ENCODE results near the gene POLR2I. TPM values are rescaled to one million over a fixed set of nuclear protein-coding genes. Genes with fewer than 3 reads are reported as not detected.
A peak's percentile ranks its signal among the peaks of the same experiment; 100 is the strongest.

POLR2I gene
- total and polyA plus RNA-seq, 12 donors, result 38.0 to 127 (median 72.4) TPM

DNA sequence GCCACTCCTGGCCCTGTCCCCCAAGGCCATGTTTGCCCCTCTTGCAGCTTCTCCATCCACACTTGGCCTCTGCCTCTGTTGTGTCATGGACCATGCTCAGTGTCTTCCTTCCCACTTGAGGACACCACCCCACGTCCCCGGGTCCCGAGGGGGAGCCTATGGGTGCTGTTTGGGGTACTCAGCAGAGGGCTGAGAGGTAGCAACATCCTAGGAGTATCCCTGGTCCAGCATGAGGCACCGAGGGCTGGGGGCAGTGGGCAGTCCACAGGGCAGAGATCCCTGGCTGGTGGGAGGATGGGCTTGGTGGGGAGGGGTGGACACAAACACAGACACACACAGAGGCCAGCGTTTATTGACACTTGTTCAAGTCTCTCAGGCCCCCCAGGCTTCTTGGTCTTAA lies 35.9 kb upstream of the POLR2I start:
- no peaks in the 10 kb centered on the region for H3K27me3 ChIP-seq
- no peaks in the 10 kb centered on the region for H3K9me3 ChIP-seq (replicated peaks in 1 of 3)
- intact Hi-C loops (cut with DNase I), result no loop called here
- H3K4me3 ChIP-seq, result no peak overlapping the region
- WGBS, 4 donors, result 43 to 71% (median 64%) methylated on average over 1 to 5 of the region's 5 CpGs
- DNase-seq, result no peak
- TF ChIP-seq, protein P1, sequence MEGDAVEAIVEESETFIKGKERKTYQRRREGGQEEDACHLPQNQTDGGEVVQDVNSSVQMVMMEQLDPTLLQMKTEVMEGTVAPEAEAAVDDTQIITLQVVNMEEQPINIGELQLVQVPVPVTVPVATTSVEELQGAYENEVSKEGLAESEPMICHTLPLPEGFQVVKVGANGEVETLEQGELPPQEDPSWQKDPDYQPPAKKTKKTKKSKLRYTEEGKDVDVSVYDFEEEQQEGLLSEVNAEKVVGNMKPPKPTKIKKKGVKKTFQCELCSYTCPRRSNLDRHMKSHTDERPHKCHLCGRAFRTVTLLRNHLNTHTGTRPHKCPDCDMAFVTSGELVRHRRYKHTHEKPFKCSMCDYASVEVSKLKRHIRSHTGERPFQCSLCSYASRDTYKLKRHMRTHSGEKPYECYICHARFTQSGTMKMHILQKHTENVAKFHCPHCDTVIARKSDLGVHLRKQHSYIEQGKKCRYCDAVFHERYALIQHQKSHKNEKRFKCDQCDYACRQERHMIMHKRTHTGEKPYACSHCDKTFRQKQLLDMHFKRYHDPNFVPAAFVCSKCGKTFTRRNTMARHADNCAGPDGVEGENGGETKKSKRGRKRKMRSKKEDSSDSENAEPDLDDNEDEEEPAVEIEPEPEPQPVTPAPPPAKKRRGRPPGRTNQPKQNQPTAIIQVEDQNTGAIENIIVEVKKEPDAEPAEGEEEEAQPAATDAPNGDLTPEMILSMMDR (IDR thresholded peaks at IDR 0.05), result no peak
- no peak for TF ChIP-seq POLR2A (IDR thresholded peaks at IDR 0.05)
- peak overlapping the region in 4 of 5 donors; percentile 93 to 98 (median 94) for H3K27ac ChIP-seq
- H3K36me3 ChIP-seq (replicated peaks in 1 of 2), result peaks cover 0 to 52% of the 10 kb centered on the region in 2 donors
- peaks cover 6 to 13% of the 10 kb centered on the region in 2 donors for H3K4me1 ChIP-seq (replicated peaks in 1 of 2)

DNA sequence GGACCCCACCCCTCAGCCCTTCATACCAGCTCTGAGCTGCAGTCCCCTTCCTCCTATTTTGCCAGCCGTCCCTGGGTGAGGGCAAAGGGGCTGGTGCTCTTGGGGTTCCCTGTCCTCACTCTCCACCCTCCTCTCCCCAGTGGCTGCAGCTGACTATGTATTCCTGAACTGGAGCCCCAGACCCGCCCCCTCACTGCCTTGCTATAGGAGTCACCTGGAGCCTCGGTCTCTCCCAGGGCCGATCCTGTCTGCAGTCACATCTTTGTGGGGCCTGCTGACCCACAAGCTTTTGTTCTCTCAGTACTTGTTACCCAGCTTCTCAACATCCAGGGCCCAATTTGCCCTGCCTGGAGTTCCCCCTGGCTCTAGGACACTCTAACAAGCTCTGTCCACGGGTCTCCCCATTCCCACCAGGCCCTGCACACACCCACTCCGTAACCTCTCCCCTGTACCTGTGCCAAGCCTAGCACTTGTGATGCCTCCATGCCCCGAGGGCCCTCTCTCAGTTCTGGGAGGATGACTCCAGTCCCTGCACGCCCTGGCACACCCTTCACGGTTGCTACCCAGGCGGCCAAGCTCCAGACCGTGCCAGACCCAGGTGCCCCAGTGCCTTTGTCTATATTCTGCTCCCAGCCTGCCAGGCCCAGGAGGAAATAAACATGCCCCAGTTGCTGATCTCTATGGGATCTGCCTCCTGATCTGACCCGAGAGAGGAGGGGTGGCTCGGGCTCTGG lies 35.2 kb upstream of the POLR2I start:
- Histone ChIP-seq H3K27me3 (no peaks in the 10 kb centered on the region), H3K9me3 (replicated peaks in 1 of 3) (no peaks in the 10 kb centered on the region), H3K27ac (peak overlapping the region in 1 of 5 donors; percentile 98), H3K4me1 (replicated peaks in 1 of 2) (peaks cover 6 to 13% of the 10 kb centered on the region in 2 donors), H3K4me3 (no peak overlapping the region), H3K36me3 (replicated peaks in 1 of 2) (peaks cover 0 to 59% of the 10 kb centered on the region in 2 donors)
- 83 to 85% (median 84%) methylated on average over 11 to 13 of the region's 13 CpGs for WGBS, 4 donors
- TF ChIP-seq, protein P1 (IDR thresholded peaks at IDR 0.05), result no peak
- no peak for TF ChIP-seq POLR2A (IDR thresholded peaks at IDR 0.05)
- intact Hi-C loops (cut with DNase I), result no loop called here
- no peak for DNase-seq

DNA sequence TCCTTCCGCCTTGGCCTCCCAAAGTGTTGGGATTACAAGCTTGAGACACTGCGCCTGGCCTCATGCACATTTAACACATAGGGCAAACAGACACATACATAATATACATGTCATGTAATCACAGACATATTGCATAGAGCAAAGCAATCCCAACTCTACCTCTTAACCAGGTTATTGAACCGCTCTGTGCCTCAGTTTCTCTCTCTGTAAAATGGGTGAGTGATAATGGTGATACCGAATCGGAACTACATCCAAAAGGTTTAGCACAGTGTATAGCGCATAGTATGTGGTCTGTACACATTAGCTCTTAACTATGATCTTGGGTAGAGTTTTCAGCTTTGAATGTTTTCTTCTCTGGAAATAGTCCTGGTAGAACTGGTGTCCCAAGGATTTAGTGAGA lies 29.9 kb upstream of the POLR2I start:
- Histone ChIP-seq H3K4me1 (replicated peaks in 1 of 2) (peaks cover 8% of the 10 kb centered on the region in 2 donors), H3K9me3 (replicated peaks in 1 of 3) (no peaks in the 10 kb centered on the region), H3K27me3 (no peaks in the 10 kb centered on the region), H3K27ac (no peak overlapping the region), H3K4me3 (no peak overlapping the region), H3K36me3 (replicated peaks in 1 of 2) (peaks cover 0 to 79% of the 10 kb centered on the region in 2 donors)
- no peak for DNase-seq
- WGBS, 4 donors, result 95 to 97% (median 97%) methylated on average over 6 of the region's 6 CpGs
- TF ChIP-seq, protein P1 (IDR thresholded peaks at IDR 0.05), result no peak
- TF ChIP-seq POLR2A (IDR thresholded peaks at IDR 0.05), result no peak
- intact Hi-C loops (cut with DNase I), result no loop called here

DNA sequence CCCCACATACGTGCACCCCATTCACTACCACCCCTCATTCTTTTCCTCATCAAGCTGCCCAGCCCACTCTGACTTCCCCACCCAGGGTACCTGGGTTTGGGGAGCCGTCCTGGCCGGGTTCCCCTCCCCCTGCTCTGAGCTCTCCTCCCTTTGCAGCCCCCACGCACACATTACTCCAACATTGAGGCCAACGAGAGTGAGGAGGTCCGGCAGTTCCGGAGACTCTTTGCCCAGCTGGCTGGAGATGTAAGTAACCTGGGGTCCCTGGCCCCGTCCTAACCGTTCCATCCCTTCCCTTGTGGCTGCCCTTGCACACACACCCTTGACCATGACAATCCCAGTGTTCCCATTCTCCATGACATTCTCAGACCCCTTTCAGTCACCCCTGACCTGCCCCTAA lies 27.8 kb upstream of the POLR2I start:
- TF ChIP-seq POLR2A (IDR thresholded peaks at IDR 0.05), result no peak
- TF ChIP-seq, protein P1 (IDR thresholded peaks at IDR 0.05), result no peak
- Histone ChIP-seq H3K36me3 (replicated peaks in 1 of 2) (peaks cover 0 to 58% of the 10 kb centered on the region in 2 donors), H3K4me3 (no peak overlapping the region), H3K9me3 (replicated peaks in 1 of 3) (no peaks in the 10 kb centered on the region), H3K4me1 (replicated peaks in 1 of 2) (peaks cover 8 to 11% of the 10 kb centered on the region in 2 donors), H3K27ac (no peak overlapping the region), H3K27me3 (no peaks in the 10 kb centered on the region)
- DNase-seq, result no peak
- 84 to 94% (median 87%) methylated on average over 9 of the region's 9 CpGs for WGBS, 4 donors
- intact Hi-C loops (cut with DNase I), result no loop called here

Measured in adrenal gland (tissue), 12 donors.